Tibial nerve (tissue), 4 donors: ENCODE data around the gene DDAH2. TPM values are rescaled to one million over a fixed set of nuclear protein-coding genes. Genes with fewer than 3 reads are reported as not detected.

Experiments
- DNase-seq, 2 donors: peaks; one replicate each; pipeline ENCODE4 v3.0.0-alpha.2; 2019; ENCODE audit warnings: low spot score in 2 of 2
- H3K27ac ChIP-seq, 4 donors: fragments of 200-600 bp; sonication (generic) in 3 of 4; one replicate each; pipeline ENCODE4 v1.5.1; 2017 to 2019; ENCODE audit warnings: mild to moderate bottlenecking in 1 of 4
- H3K27me3 ChIP-seq, 2 donors: fragments of 200-600 bp; sonication (generic) in 1 of 2; one replicate each; pipeline versions ENCODE4 v1.5.1 to v1.6.0; 2017 to 2019
- H3K36me3 ChIP-seq, 3 donors: fragments of 200-600 bp; sonication (generic); one replicate each; pipeline ENCODE4 v1.5.1; 2018 to 2019
- H3K4me1 ChIP-seq, 4 donors: fragments of 200-600 bp; sonication (generic) in 3 of 4; one replicate each; pipeline ENCODE4 v1.5.1; 2017 to 2019
- H3K4me3 ChIP-seq, 4 donors: fragments of 200-600 bp; sonication (generic) in 3 of 4; one replicate each; pipeline ENCODE4 v1.5.1; 2017 to 2019; ENCODE audit warnings: mild to moderate bottlenecking in 1 of 4, moderate library complexity in 1 of 4
- H3K9me3 ChIP-seq, 4 donors: fragments of 200-600 bp; sonication (generic) in 3 of 4; one replicate each; pipeline ENCODE4 v1.5.1; 2017 to 2019
- CTCF ChIP-seq, 5 experiments: fragments of 200-600 bp in 3 of 5; fragments of 450-650 bp in 2 of 5; sonication (generic) in 3 of 5; IDR thresholded peaks; one replicate each; pipeline ENCODE4 v1.5.1; 2016 to 2019; ENCODE audit warnings: antibody characterized with exemption in 5 of 5, mild to moderate bottlenecking in 3 of 5, moderate library complexity in 2 of 5
- EP300 ChIP-seq, 2 donors: sonication (generic); formaldehyde crosslinking; IDR thresholded peaks; one replicate each; pipeline ENCODE4 v1.6.1; 2017; ENCODE audit warnings: antibody characterized with exemption in 2 of 2, mild to moderate bottlenecking in 1 of 2
- POLR2A ChIP-seq, 2 donors: fragments of 450-650 bp; IDR thresholded peaks; one replicate each; pipeline ENCODE4 v1.6.1; 2017; ENCODE audit warnings: antibody characterized with exemption in 2 of 2, mild to moderate bottlenecking in 2 of 2, moderate library complexity in 2 of 2
- WGBS, 2 donors: methylation state at CpG; one replicate each; pipeline ENCODE4 v1.1.5; 2018; 5-methylcytosine and 5-hydroxymethylcytosine counted together
- total RNA-seq, 4 donors: library from RNA; depleted of rRNA; stranded (reverse); fragments of >200 nt; gene quantifications; one replicate each; pipeline ENCODE4 v1.1.0, GENCODE V29; 2016

DDAH2 gene
- total RNA-seq, 4 donors from 2014 or later = 134 to 193 (median 166) TPM

DNA sequence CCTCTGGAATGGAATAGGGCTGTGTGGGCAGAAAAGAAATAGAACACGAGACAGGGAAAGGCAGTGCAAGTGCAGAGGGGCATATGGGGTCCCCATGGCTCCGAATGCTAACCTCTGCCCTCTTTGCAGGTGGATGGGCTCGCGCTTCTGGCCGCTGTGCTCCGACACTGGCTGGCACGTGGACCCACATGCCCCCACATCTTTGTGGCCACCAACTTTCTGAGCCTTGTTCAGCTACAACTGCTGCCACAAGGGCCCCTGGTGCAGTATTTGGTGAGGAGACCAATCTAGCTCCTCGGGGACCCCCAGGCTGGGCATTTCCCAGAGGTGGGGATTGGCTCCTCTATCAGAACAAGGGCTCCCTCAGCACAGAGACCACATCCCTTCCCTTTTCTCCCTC lies 32.2 kb upstream of the DDAH2 start:
- no peaks in the 10 kb centered on the region for H3K27me3 ChIP-seq
- H3K9me3 ChIP-seq = no peaks in the 10 kb centered on the region
- H3K27ac ChIP-seq = no peak overlapping the region
- peaks cover 0 to 45% (median 0%) of the 10 kb centered on the region in 3 donors for H3K36me3 ChIP-seq
- peaks cover 0 to 16% (median 0%) of the 10 kb centered on the region in 4 donors for H3K4me1 ChIP-seq
- WGBS, 2 donors = 89 to 93% methylated on average over 8 of the region's 8 CpGs
- TF ChIP-seq CTCF (IDR thresholded peaks at IDR 0.05) (no peak), EP300 (IDR thresholded peaks at IDR 0.05) (no peak), POLR2A (IDR thresholded peaks at IDR 0.05) (no peak)
- H3K4me3 ChIP-seq = no peak overlapping the region
- DNase-seq = no peak

DNA sequence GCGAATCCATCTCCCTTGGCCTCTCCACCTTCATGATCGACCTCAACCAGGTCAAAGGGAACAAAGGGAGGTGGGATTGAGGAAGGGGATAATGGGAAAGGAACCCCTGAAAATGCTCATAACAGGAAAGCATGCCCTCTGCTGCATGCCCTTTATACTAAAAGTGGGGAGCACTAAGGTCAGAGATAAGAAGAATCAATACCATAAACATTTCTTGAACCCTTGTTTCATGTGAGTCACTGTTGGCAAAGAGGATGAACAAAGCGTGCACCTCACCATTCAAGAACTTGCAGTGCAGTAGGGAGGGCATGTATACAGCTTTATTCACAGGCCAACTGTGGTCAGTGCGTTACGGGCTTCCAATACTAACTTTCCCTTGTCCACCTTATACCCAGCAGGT lies 31.7 kb upstream of the DDAH2 start:
- 82 to 88% methylated on average over 5 of the region's 5 CpGs for WGBS, 2 donors
- Histone ChIP-seq H3K9me3 (no peaks in the 10 kb centered on the region), H3K4me1 (peaks cover 0 to 11% (median 0%) of the 10 kb centered on the region in 4 donors), H3K36me3 (peaks cover 0 to 45% (median 0%) of the 10 kb centered on the region in 3 donors), H3K4me3 (no peak overlapping the region), H3K27ac (no peak overlapping the region), H3K27me3 (no peaks in the 10 kb centered on the region)
- TF ChIP-seq CTCF (IDR thresholded peaks at IDR 0.05) (no peak), EP300 (IDR thresholded peaks at IDR 0.05) (no peak), POLR2A (IDR thresholded peaks at IDR 0.05) (no peak)
- no peak for DNase-seq

DNA sequence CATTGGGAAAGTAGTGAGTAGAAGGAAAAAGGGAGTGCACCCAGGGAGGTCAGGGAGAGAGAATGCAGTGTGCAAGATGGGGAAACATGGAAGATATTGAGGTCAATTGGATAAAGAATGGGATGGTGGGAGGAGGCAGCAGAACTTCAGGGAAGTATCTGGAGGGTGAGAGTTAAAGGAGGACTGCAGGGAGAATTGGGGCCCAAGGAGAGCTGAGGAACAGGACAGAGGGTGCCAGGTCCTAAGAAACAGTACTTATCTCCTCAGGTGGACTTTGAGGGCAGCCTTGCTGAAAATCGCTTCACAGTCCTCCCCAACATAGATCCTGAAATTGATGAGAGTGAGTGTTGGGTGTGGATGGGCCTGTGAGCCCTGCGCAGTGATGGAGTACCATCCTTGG lies 29.2 kb upstream of the DDAH2 start:
- Histone ChIP-seq H3K36me3 (peaks cover 0 to 45% (median 0%) of the 10 kb centered on the region in 3 donors), H3K27me3 (no peaks in the 10 kb centered on the region), H3K4me1 (peaks cover 0 to 6% (median 0%) of the 10 kb centered on the region in 4 donors), H3K4me3 (no peak overlapping the region), H3K27ac (no peak overlapping the region), H3K9me3 (no peaks in the 10 kb centered on the region)
- no peak for DNase-seq
- WGBS, 2 donors = 95 to 96% methylated on average over 2 of the region's 2 CpGs
- TF ChIP-seq CTCF (IDR thresholded peaks at IDR 0.05) (no peak), POLR2A (IDR thresholded peaks at IDR 0.05) (no peak), EP300 (IDR thresholded peaks at IDR 0.05) (no peak)

GRCh38 chr6:31752739-31753319 lies 23.7 kb upstream of the DDAH2 start:
- Histone ChIP-seq H3K27me3 (no peaks in the 10 kb centered on the region), H3K9me3 (no peaks in the 10 kb centered on the region), H3K36me3 (no peaks in the 10 kb centered on the region), H3K27ac (no peak overlapping the region), H3K4me1 (no peaks in the 10 kb centered on the region), H3K4me3 (no peak overlapping the region)
- TF ChIP-seq CTCF (IDR thresholded peaks at IDR 0.05) (no peak), POLR2A (IDR thresholded peaks at IDR 0.05) (no peak), EP300 (IDR thresholded peaks at IDR 0.05) (no peak)
- 59 to 70% methylated on average over 8 of the region's 8 CpGs for WGBS, 2 donors
- DNase-seq = no peak

DNA sequence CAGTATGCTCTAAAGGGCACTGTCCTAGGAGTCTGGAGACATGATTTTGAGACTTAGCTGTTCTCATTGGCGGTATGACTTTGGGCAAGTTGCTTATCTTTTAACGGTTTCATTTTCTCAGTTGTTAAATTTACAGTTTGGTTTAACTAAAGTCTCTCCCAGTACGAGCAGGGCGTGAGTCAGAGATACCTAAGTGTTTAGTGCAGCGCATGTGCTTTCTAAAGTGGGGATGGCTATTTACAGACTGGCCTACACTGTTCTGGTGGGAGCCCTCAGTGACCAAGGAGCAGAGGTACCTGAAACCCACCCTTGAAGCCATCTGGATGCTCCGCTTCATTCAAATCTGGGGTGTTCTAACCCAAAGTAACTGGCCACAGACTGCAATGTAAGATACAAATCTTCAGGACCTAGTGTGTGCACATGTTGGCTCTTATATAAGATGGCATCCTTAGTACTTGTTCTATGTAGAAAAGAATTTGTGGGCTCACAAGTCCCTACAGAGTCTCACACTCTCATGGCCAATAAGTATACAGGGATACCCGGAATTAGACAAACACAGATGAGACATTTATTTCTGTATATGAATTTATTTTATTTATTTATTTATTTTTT lies 21.4 kb upstream of the DDAH2 start:
- no peaks in the 10 kb centered on the region for H3K27me3 ChIP-seq
- 92 to 97% methylated on average over 7 of the region's 7 CpGs for WGBS, 2 donors
- peaks cover 0 to 15% (median 0%) of the 10 kb centered on the region in 3 donors for H3K36me3 ChIP-seq
- TF ChIP-seq POLR2A (IDR thresholded peaks at IDR 0.05) = no peak
- no peak for TF ChIP-seq EP300 (IDR thresholded peaks at IDR 0.05)
- no peak for TF ChIP-seq CTCF (IDR thresholded peaks at IDR 0.05)
- no peak overlapping the region for H3K27ac ChIP-seq
- no peak overlapping the region for H3K4me3 ChIP-seq
- H3K4me1 ChIP-seq = no peaks in the 10 kb centered on the region
- no peaks in the 10 kb centered on the region for H3K9me3 ChIP-seq
- DNase-seq = no peak
